GM12878 (cell line): Measurements from ENCODE around the gene PPP3CA. TPM values are rescaled to one million over a fixed set of nuclear protein-coding genes. Genes with fewer than 3 reads are reported as not detected.
A peak's percentile ranks its signal among the peaks of the same experiment; 100 is the strongest.

Source experiments
- ATAC-seq: fragments of 200-7000 bp; cut with Tn5 transposase; 3 replicates; pipeline ENCODE4 v1.9.1; 2020; ENCODE audit warnings: mild to moderate bottlenecking, moderate library complexity
- BruUV-seq: library from RNA; stranded (reverse); fragments of 400-500 nt; replicated peaks from 2 replicates; lab custom pipeline; 2021; lab: Mats Ljungman, UMichigan
- CTCF ChIA-PET: fragments of 300-600 bp; sonication (Branson Sonifier 250); formaldehyde crosslinking; extraction: SDS; loops from one replicate; lab custom pipeline; 2021; ENCODE audit warnings: inconsistent platforms; lab: Yijun Ruan, JAX
- POLR2A ChIA-PET: fragments of 350-600 bp; formaldehyde crosslinking; extraction: SDS; loops from one replicate; lab custom pipeline; 2021; ENCODE audit warnings: inconsistent platforms; lab: Charles Lee
- RAD21 ChIA-PET: fragments of 300-600 bp; sonication (Branson Sonifier 250); formaldehyde crosslinking; loops from one replicate; lab custom pipeline; 2023; ENCODE audit warnings: antibody characterized with exemption; ENCODE audit not compliant: unreplicated experiment; lab: Charles Lee
- SMC1A ChIA-PET: fragments of 300-600 bp; sonication (Branson Sonifier 250); formaldehyde crosslinking; loops from one replicate; lab custom pipeline; 2023; ENCODE audit not compliant: unreplicated experiment, uncharacterized antibody; lab: Charles Lee
- DNase-seq: peaks from one replicate; pipeline ENCODE4 v3.0.0-alpha.2; 2011; ENCODE audit warnings: low read depth, low spot score
- FAIRE-seq: peaks from 3 replicates; lab custom pipeline; 2011; peaks lifted over from hg19 to GRCh38; lab: Jason Lieb, UNC
- H2AFZ ChIP-seq: 2 replicates; pipeline ENCODE4 v1.6.0; 2011; ENCODE audit warnings: low read depth, low read length, control low read depth; ENCODE audit not compliant: control insufficient read depth
- H3K27ac ChIP-seq: 2 replicates; pipeline ENCODE4 v1.5.1; 2011; ENCODE audit warnings: control low read depth; ENCODE audit not compliant: control insufficient read depth, insufficient read depth
- H3K27me3 ChIP-seq, 2 experiments: replicated peaks in 1 of 2; 2 replicates each; pipeline versions ENCODE4 v1.6.0 to v1.6.1; 2011; ENCODE audit warnings: low read length in 1 of 2; ENCODE audit not compliant: control insufficient read depth in 2 of 2, insufficient read depth in 2 of 2
- H3K36me3 ChIP-seq, 2 experiments: 2 replicates each; pipeline ENCODE4 v1.5.1; 2011; ENCODE audit warnings: low read length in 1 of 2; ENCODE audit not compliant: control insufficient read depth in 2 of 2, insufficient read depth in 2 of 2
- H3K4me1 ChIP-seq: 2 replicates; pipeline ENCODE4 v1.6.1; 2011; ENCODE audit warnings: mild to moderate bottlenecking, low read length, moderate library complexity, mixed read lengths; ENCODE audit not compliant: control insufficient read depth, insufficient read depth
- H3K4me2 ChIP-seq: 2 replicates; pipeline ENCODE4 v1.6.0; 2011; ENCODE audit warnings: control low read depth; ENCODE audit not compliant: control insufficient read depth, insufficient read depth
- H3K4me3 ChIP-seq: fragments of 200-600 bp; sonication (generic); 2 replicates; pipeline ENCODE4 v1.5.1; 2016
- H3K79me2 ChIP-seq: 2 replicates; pipeline ENCODE4 v1.6.0; 2011; ENCODE audit warnings: low read length; ENCODE audit not compliant: control insufficient read depth, insufficient read depth
- H3K9ac ChIP-seq: 2 replicates; pipeline ENCODE4 v1.8.0; 2011; ENCODE audit warnings: low read length, control low read depth, mixed read lengths; ENCODE audit not compliant: control insufficient read depth, insufficient read depth
- H3K9me3 ChIP-seq: replicated peaks from 3 replicates; pipeline ENCODE4 v1.5.1; 2011; ENCODE audit warnings: mild to moderate bottlenecking, low read length; ENCODE audit not compliant: control insufficient read depth, insufficient read depth
- H4K20me1 ChIP-seq: 2 replicates; pipeline ENCODE4 v1.6.0; 2011; ENCODE audit not compliant: control insufficient read depth, insufficient read depth
- ATF7 ChIP-seq: fragments of 450-650 bp; IDR thresholded peaks from 2 replicates; pipeline ENCODE4 v1.6.1; 2016; ENCODE audit warnings: low read depth, mild to moderate bottlenecking
- ETV6 ChIP-seq, 2 experiments: fragments of 450-650 bp in 1 of 2; IDR thresholded peaks in 1 of 2; conservative IDR thresholded peaks in 1 of 2; 2 replicates each; pipeline ENCODE4 v1.6.1; 2014; ENCODE audit warnings: antibody characterized with exemption in 1 of 2, borderline replicate concordance in 1 of 2, low read depth in 1 of 2, mild to moderate bottlenecking in 1 of 2, moderate library complexity in 1 of 2
- IKZF1 ChIP-seq: fragments of 450-650 bp; conservative IDR thresholded peaks from 2 replicates; pipeline ENCODE4 v1.6.1; 2017; ENCODE audit warnings: antibody characterized with exemption, mild to moderate bottlenecking
- IKZF2 ChIP-seq, 2 experiments: fragments of 450-650 bp; IDR thresholded peaks; 2 replicates each; pipeline ENCODE4 v1.6.1; 2017; ENCODE audit warnings: mild to moderate bottlenecking in 2 of 2, moderate library complexity in 2 of 2
- JUNB ChIP-seq: IDR thresholded peaks from 2 replicates; pipeline ENCODE4 v1.6.1; 2016; ENCODE audit warnings: antibody characterized with exemption, mild to moderate bottlenecking
- MEF2A ChIP-seq: IDR thresholded peaks from 2 replicates; pipeline ENCODE4 v1.6.1; 2011; ENCODE audit warnings: low read depth, mild to moderate bottlenecking, low read length, moderate library complexity; ENCODE audit not compliant: insufficient read depth
- MTA2 ChIP-seq: fragments of 450-650 bp; IDR thresholded peaks from 2 replicates; pipeline ENCODE4 v1.6.1; 2016; ENCODE audit warnings: low read depth, mild to moderate bottlenecking, moderate library complexity
- NFIC ChIP-seq: IDR thresholded peaks from 2 replicates; pipeline ENCODE4 v1.6.1; 2012; ENCODE audit warnings: low read depth, mild to moderate bottlenecking, inconsistent platforms, low read length, moderate library complexity
- NFXL1 ChIP-seq: fragments of 450-650 bp; IDR thresholded peaks from 2 replicates; pipeline ENCODE4 v1.6.1; 2017; ENCODE audit warnings: antibody characterized with exemption, mild to moderate bottlenecking, borderline replicate concordance
- RUNX3 ChIP-seq: IDR thresholded peaks from 2 replicates; pipeline ENCODE4 v1.6.1; 2012; ENCODE audit warnings: low read length, inconsistent platforms
- YBX1 ChIP-seq: fragments of 450-650 bp; IDR thresholded peaks from 2 replicates; pipeline ENCODE4 v1.6.1; 2016; ENCODE audit warnings: antibody characterized with exemption
- WGBS: methylation state at CpG from one replicate; pipeline ENCODE4 v1.1.6; 2016; ENCODE audit warnings: low lambda C conversion rate; ENCODE audit not compliant: insufficient replicate concordance, insufficient coverage; ENCODE audit errors: missing lambda C conversion rate; 5-methylcytosine and 5-hydroxymethylcytosine counted together
- in situ Hi-C: fragments of 300-500 bp; cut with MboI; formaldehyde crosslinking; loops from 9 replicates; pipeline ENCODE4 v1.14.3; 2018; ENCODE audit warnings: mixed read lengths
- intact Hi-C: fragments of 100-400 bp; cut with micrococcal nuclease; formaldehyde crosslinking; loops from one replicate; pipeline ENCODE4 v1.14.2; 2022; ENCODE audit not compliant: unreplicated experiment
- polyA plus RNA-seq, 11 experiments: library from polyadenylated mRNA; depleted of rRNA in 4 of 11; unstranded in 6 of 11; stranded (reverse) in 5 of 11; fragments of >200 nt; fragmentation: Nextera tagmentation in 4 of 11; fragmentation: Illumina TruSeq in 1 of 11; extraction: Ambion mirVana in 4 of 11; extraction: Trizol in 1 of 11; gene quantifications; 1 replicate in 1 of 11; 2 replicates in 10 of 11; pipeline versions ENCODE4 v1.2.1 to v1.2.3, GENCODE V29; 2011 to 2016; ENCODE audit warnings: inconsistent platforms in 2 of 11, missing spikeins in 2 of 11, low read depth in 1 of 11
- total RNA-seq, 4 experiments: library from RNA; depleted of rRNA in 3 of 4; stranded (reverse); fragments of >200 nt in 3 of 4; fragmentation: Illumina TruSeq in 1 of 4; extraction: Trizol in 1 of 4; gene quantifications; 2 replicates each; pipeline versions ENCODE4 v1.2.1 to v1.2.3, GENCODE V29; 2013 to 2021
- TF ChIP-seq, protein P1 (sequence below): fragments of 150-350 bp; IDR thresholded peaks from 2 replicates; pipeline ENCODE4 v1.6.1; 2014; ENCODE audit warnings: mild to moderate bottlenecking, low read depth, low read length
- TF ChIP-seq, protein P2 (sequence below): IDR thresholded peaks from 2 replicates; pipeline ENCODE4 v1.6.1; 2012; ENCODE audit warnings: low read depth, low read length, improper control_type of control experiment
- TF ChIP-seq, protein P3 (sequence below): fragments of 450-650 bp; IDR thresholded peaks from 2 replicates; pipeline ENCODE4 v1.6.1; 2018; ENCODE audit warnings: mild to moderate bottlenecking, low read depth, moderate library complexity; ENCODE audit not compliant: partially characterized antibody
- TF ChIP-seq, protein P4 (sequence below): fragments of 450-650 bp; IDR thresholded peaks from 2 replicates; pipeline ENCODE4 v1.6.1; 2017; ENCODE audit warnings: low read depth, mild to moderate bottlenecking, moderate library complexity

The PPP3CA gene
- total and polyA plus RNA-seq, 10 of the 15 experiments (the other 5 are each of a cell fraction or from before 2014, with no cell fraction given): 0.33 to 9.0 (median 1.0) TPM

DNA sequence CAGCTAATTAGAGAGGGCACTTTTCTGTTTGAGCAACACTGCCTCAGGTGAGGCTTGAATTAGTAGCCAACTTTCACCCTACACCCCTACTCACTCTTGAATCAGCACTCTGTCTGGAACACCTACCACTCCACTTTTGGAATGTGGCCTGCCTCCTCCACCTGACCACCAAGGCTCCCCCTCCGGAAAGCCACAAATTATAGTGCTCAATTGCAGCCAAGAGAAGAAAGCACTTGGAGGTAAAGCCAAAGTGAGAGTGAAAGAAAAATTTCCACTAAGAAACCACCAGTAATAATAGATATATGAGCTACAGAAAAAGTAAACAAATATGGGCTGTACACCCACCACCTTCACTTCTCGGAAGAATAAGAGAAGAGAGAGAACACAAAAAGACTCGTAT lies 41.1 kb downstream of the PPP3CA start:
- Histone ChIP-seq H3K4me3 (peak overlapping the region; percentile 46; the same call in 1 of the 2 replicates), H3K9me3 (no peaks in the 10 kb centered on the region; the same call in 2 of the 3 replicates), H3K4me1 (peaks cover 22% of the 10 kb centered on the region), H2AFZ (peak overlapping the region; percentile 26; the same call in 1 of the 2 replicates), H3K79me2 (no peaks in the 10 kb centered on the region; the same call in 1 of the 2 replicates), H3K27me3 (no peaks in the 10 kb centered on the region), H3K27ac (peak overlapping the region; percentile 5; the same call in 1 of the 2 replicates), H4K20me1 (no peaks in the 10 kb centered on the region), H3K36me3 (no peaks in the 10 kb centered on the region), H3K4me2 (peak overlapping the region; percentile 82), H3K9ac (no peak overlapping the region; the same call in 1 of the 2 replicates)
- intact Hi-C loops: no loop called here
- RAD21 ChIA-PET: interaction anchor here (0.7 to 1.8 kb wide), 7 partner anchors 15 to 42 kb away, joined by 3 to 7 read pairs (median 4); partner anchors contain the start of gene PPP3CA
- in situ Hi-C loops: no loop called here
- SMC1A ChIA-PET: interaction anchor here (0.6 to 2.0 kb wide), 14 partner anchors 10 to 291 kb away, joined by 3 to 16 read pairs (median 4); partner anchors contain the start of gene PPP3CA
- BruUV-seq: no TSS peak
- ATAC-seq (peak; percentile 73), DNase-seq (no peak), FAIRE-seq (no peak)
- 12% methylated on average over 3 of the region's 3 CpGs for WGBS
- CTCF ChIA-PET: interaction anchor here (0.5 to 1.7 kb wide), 6 partner anchors 10 to 424 kb away, joined by 3 to 4 read pairs (median 3); no protein-coding TSS in a partner anchor
- POLR2A ChIA-PET: interaction anchor here (1.0 to 1.1 kb wide), 2 partner anchors 22 to 41 kb away, joined by 3 read pairs; partner anchors contain the start of gene PPP3CA
- TF ChIP-seq IKZF1: peak; percentile 47; the same call in 1 of the 2 replicates
- TF ChIP-seq ATF7: 0 out of 2 replicates have a peak, but pooled peaks have one; percentile 23
- 0 out of 2 replicates have a peak, but pooled peaks have one; percentile 40 for TF ChIP-seq NFIC
- TF ChIP-seq, protein P1, sequence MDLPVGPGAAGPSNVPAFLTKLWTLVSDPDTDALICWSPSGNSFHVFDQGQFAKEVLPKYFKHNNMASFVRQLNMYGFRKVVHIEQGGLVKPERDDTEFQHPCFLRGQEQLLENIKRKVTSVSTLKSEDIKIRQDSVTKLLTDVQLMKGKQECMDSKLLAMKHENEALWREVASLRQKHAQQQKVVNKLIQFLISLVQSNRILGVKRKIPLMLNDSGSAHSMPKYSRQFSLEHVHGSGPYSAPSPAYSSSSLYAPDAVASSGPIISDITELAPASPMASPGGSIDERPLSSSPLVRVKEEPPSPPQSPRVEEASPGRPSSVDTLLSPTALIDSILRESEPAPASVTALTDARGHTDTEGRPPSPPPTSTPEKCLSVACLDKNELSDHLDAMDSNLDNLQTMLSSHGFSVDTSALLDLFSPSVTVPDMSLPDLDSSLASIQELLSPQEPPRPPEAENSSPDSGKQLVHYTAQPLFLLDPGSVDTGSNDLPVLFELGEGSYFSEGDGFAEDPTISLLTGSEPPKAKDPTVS: no peak
- TF ChIP-seq, protein P2, sequence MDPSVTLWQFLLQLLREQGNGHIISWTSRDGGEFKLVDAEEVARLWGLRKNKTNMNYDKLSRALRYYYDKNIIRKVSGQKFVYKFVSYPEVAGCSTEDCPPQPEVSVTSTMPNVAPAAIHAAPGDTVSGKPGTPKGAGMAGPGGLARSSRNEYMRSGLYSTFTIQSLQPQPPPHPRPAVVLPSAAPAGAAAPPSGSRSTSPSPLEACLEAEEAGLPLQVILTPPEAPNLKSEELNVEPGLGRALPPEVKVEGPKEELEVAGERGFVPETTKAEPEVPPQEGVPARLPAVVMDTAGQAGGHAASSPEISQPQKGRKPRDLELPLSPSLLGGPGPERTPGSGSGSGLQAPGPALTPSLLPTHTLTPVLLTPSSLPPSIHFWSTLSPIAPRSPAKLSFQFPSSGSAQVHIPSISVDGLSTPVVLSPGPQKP: no peak
- TF ChIP-seq MEF2A: 0 out of 2 replicates have a peak, but pooled peaks have one; percentile 10
- TF ChIP-seq IKZF2 (IDR thresholded peaks at IDR 0.05): peak; percentile 44 to 52; a peak in 2 of 4 replicates
- no peak for TF ChIP-seq ETV6 (conservative IDR thresholded peaks at IDR 0.05 in 1 of 2, IDR thresholded peaks at IDR 0.05 in 1 of 2; ENCODE audit: borderline replicate concordance in 1 of 2, low read depth in 1 of 2)
- peak; percentile 49; the same call in 1 of the 2 replicates for TF ChIP-seq MTA2
- TF ChIP-seq NFXL1: no peak
- TF ChIP-seq, protein P3, sequence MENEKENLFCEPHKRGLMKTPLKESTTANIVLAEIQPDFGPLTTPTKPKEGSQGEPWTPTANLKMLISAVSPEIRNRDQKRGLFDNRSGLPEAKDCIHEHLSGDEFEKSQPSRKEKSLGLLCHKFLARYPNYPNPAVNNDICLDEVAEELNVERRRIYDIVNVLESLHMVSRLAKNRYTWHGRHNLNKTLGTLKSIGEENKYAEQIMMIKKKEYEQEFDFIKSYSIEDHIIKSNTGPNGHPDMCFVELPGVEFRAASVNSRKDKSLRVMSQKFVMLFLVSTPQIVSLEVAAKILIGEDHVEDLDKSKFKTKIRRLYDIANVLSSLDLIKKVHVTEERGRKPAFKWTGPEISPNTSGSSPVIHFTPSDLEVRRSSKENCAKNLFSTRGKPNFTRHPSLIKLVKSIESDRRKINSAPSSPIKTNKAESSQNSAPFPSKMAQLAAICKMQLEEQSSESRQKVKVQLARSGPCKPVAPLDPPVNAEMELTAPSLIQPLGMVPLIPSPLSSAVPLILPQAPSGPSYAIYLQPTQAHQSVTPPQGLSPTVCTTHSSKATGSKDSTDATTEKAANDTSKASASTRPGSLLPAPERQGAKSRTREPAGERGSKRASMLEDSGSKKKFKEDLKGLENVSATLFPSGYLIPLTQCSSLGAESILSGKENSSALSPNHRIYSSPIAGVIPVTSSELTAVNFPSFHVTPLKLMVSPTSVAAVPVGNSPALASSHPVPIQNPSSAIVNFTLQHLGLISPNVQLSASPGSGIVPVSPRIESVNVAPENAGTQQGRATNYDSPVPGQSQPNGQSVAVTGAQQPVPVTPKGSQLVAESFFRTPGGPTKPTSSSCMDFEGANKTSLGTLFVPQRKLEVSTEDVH: no peak
- peak; percentile 77 for TF ChIP-seq RUNX3
- TF ChIP-seq YBX1: no peak
- TF ChIP-seq, protein P4, sequence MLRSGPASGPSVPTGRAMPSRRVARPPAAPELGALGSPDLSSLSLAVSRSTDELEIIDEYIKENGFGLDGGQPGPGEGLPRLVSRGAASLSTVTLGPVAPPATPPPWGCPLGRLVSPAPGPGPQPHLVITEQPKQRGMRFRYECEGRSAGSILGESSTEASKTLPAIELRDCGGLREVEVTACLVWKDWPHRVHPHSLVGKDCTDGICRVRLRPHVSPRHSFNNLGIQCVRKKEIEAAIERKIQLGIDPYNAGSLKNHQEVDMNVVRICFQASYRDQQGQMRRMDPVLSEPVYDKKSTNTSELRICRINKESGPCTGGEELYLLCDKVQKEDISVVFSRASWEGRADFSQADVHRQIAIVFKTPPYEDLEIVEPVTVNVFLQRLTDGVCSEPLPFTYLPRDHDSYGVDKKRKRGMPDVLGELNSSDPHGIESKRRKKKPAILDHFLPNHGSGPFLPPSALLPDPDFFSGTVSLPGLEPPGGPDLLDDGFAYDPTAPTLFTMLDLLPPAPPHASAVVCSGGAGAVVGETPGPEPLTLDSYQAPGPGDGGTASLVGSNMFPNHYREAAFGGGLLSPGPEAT: 0 out of 2 replicates have a peak, but pooled peaks have one; percentile 33
- TF ChIP-seq JUNB: no peak
